Sigmoid colon (tissue), 4 donors: ENCODE data around the gene TNK2.

Experiments used
- CTCF ChIP-seq, 4 experiments: fragments of 450-650 bp in 3 of 4; fragments of 200-600 bp in 1 of 4; IDR thresholded peaks; one replicate each; pipeline ENCODE4 v1.5.1; 2016 to 2019; ENCODE audit warnings: antibody characterized with exemption in 4 of 4, mild to moderate bottlenecking in 3 of 4, moderate library complexity in 2 of 4
- EP300 ChIP-seq, 4 donors: sonication (generic); formaldehyde crosslinking; IDR thresholded peaks; one replicate each; pipeline ENCODE4 v1.6.1; 2017; ENCODE audit warnings: antibody characterized with exemption in 4 of 4
- POLR2A ChIP-seq, 2 donors: fragments of 450-650 bp; IDR thresholded peaks; one replicate each; pipeline ENCODE4 v1.6.1; 2016; ENCODE audit warnings: antibody characterized with exemption in 2 of 2, mild to moderate bottlenecking in 2 of 2, moderate library complexity in 2 of 2
- POLR2AphosphoS5 ChIP-seq, 4 donors: sonication (generic); formaldehyde crosslinking; IDR thresholded peaks; one replicate each; pipeline ENCODE4 v1.6.1; 2017; ENCODE audit warnings: antibody characterized with exemption in 4 of 4

GRCh38 chr3:195916291-195916690 lies 7.9 kb upstream of the TNK2 start:
- TF ChIP-seq POLR2A (IDR thresholded peaks at IDR 0.05) (no peak), CTCF (IDR thresholded peaks at IDR 0.05) (no peak), EP300 (IDR thresholded peaks at IDR 0.05) (no peak), POLR2AphosphoS5 (IDR thresholded peaks at IDR 0.05) (no peak)
